Heart right ventricle (tissue), 16 donors: ENCODE data around the gene TSPYL2. TPM values are rescaled to one million over a fixed set of nuclear protein-coding genes. Genes with fewer than 3 reads are reported as not detected.

Experiments
- ATAC-seq, 8 donors: fragments of 200-7000 bp; cut with Tn5 transposase; one replicate each; pipeline ENCODE4 v1.9.1; 2020; ENCODE audit warnings: mild to moderate bottlenecking in 8 of 8, moderate library complexity in 8 of 8, moderate number of reproducible peaks in 1 of 8
- DNase-seq, 2 donors: peaks; one replicate each; pipeline ENCODE4 v3.0.0-alpha.2; 2020
- H3K27ac ChIP-seq, 10 donors: fragments of 200-600 bp; sonication (generic) in 2 of 10; one replicate each; pipeline versions ENCODE4 v1.5.0 to v1.8.0; 2020 to 2022; ENCODE audit warnings: mild to moderate bottlenecking in 3 of 10
- H3K27me3 ChIP-seq, 7 donors: fragments of 200-600 bp; one replicate each; pipeline ENCODE4 v1.8.0; 2021 to 2022; ENCODE audit warnings: mild to moderate bottlenecking in 2 of 7
- H3K36me3 ChIP-seq, 9 donors: fragments of 200-600 bp; sonication (generic) in 1 of 9; one replicate each; pipeline versions ENCODE4 v1.5.0 to v1.8.0; 2020 to 2022; ENCODE audit warnings: mild to moderate bottlenecking in 2 of 9
- H3K4me1 ChIP-seq, 9 donors: fragments of 200-600 bp; sonication (generic) in 1 of 9; one replicate each; pipeline versions ENCODE4 v1.5.0 to v1.8.0; 2020 to 2022; ENCODE audit warnings: mild to moderate bottlenecking in 4 of 9
- H3K4me3 ChIP-seq, 10 donors: fragments of 200-600 bp; sonication (generic) in 2 of 10; one replicate each; pipeline versions ENCODE4 v1.5.0 to v1.8.0; 2020 to 2022; ENCODE audit warnings: mild to moderate bottlenecking in 7 of 10, moderate library complexity in 2 of 10
- H3K9me3 ChIP-seq, 11 donors: fragments of 200-600 bp in 10 of 11; sonication (generic) in 2 of 11; one replicate each; pipeline versions ENCODE4 v1.5.0 to v1.8.0; 2013 to 2022; ENCODE audit warnings: mild to moderate bottlenecking in 2 of 11, control low read depth in 1 of 11, moderate library complexity in 1 of 11
- WGBS, 2 donors: extraction: QIAGEN DNeasy Blood & Tissue Kit; methylation state at CpG; one replicate each; pipeline ENCODE4 v1.1.7; 2013; ENCODE audit warnings: inconsistent platforms in 1 of 2; 5-methylcytosine and 5-hydroxymethylcytosine counted together
- intact Hi-C, 10 donors: fragments of 100-400 bp; cut with DNase I; formaldehyde crosslinking; loops; one replicate each; pipeline versions ENCODE4 v1.11.1 to v1.14.2; 2022
- polyA plus RNA-seq, 2 donors: library from polyadenylated mRNA; stranded (reverse); fragments of 200-250 nt; gene quantifications; one replicate each; pipeline ENCODE4 v1.2.3, GENCODE V29; 2013
- total RNA-seq, 10 donors: library from RNA; stranded (reverse); fragmentation: NEBNext Ultra II Directional in 3 of 10; extraction: Animal tissue kit (Norgen Biotek cat#: 25700) in 3 of 10; gene quantifications; one replicate each; pipeline versions ENCODE4 v1.2.1 to v1.2.4, GENCODE V29; 2021 to 2023
- TF ChIP-seq, protein P1 (sequence below), 9 donors: fragments of 200-600 bp; sonication (generic) in 2 of 9; IDR thresholded peaks; one replicate each; pipeline versions ENCODE4 v1.5.0 to v1.8.0; 2021 to 2022; ENCODE audit warnings: antibody characterized with exemption in 9 of 9, mild to moderate bottlenecking in 5 of 9, moderate library complexity in 1 of 9
- donor health status: Arrhythmogenic right ventricular cardiomyopathy.
- donor health status: ischemic (EF 13 %, LVEDD 7.1; RV severe dilation, severe dysfunction).
- donor health status: healthy with polysubstance abuse.
- donor health status: DM: no; HTN: yes; CAD: no.
- donor health status: DM: no; HTN: no; CAD: no.
- donor health status: ischemic (EF 25% LVEDD 6.9; RV normal size, moderate dysfunction).
- donor health status: ischemic (EF 25% LVEDD 5.7; RV mildly dilated, moderate dysfunction).
- donor health status: healthy.
- donor health status: DM: yes; HTN: yes; CAD: no.
- donor health status: Ischemic cardiomyopathy.
- donor health status: ischemic (EF 35%, LVEDD 5.7; RV mildly dilated, moderate dysfunction).
- donor health status: nonischemic (EF 11% LVEDD 7.7; RV severe dilation, severe dysfunction).
- donor health status: DM: yes; HTN: yes; CAD: no.
- donor health status: PGD.
- donor health status: ischemic (EF 29% LVEDD 5.4; RV normal size, mild dysfunction).
- donor health status: nonischemic (EF 23%, LVEDD 6.1; RV moderate dilation, normal function).

The TSPYL2 gene
- total and polyA plus RNA-seq, 12 donors: 17.2 to 136 (median 26.4) TPM

DNA sequence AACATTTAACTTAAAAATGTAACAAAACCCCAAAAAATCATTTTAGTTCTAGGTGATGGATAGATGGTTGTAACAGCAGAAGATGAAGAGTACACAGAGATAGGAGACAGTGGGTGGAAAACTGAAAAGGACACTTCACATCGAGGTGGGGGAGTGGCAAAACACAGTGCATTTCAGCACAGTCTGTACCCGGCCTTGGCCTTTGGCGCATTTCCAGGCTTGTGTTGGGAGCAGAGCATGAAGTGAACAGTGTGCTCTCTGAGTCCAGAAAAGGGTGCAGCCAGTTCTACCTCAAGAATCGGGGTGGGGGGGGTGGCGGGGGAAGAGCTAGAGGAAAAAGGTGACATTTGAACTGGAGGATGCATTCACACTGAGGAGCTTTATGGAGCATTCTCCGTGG lies 4.3 kb downstream of the TSPYL2 start:
- WGBS, 2 donors: 39 to 47% methylated on average over 6 of the region's 6 CpGs
- Histone ChIP-seq H3K9me3 (no peaks in the 10 kb centered on the region), H3K36me3 (peaks cover 0 to 29% (median 0%) of the 10 kb centered on the region in 9 donors), H3K27me3 (peaks cover 0 to 12% (median 0%) of the 10 kb centered on the region in 7 donors), H3K4me3 (no peak overlapping the region), H3K27ac (peak overlapping the region in 6 of 10 donors; percentile 15 to 83 (median 38)), H3K4me1 (peaks cover 0 to 25% (median 6%) of the 10 kb centered on the region in 9 donors)
- TF ChIP-seq, protein P1, sequence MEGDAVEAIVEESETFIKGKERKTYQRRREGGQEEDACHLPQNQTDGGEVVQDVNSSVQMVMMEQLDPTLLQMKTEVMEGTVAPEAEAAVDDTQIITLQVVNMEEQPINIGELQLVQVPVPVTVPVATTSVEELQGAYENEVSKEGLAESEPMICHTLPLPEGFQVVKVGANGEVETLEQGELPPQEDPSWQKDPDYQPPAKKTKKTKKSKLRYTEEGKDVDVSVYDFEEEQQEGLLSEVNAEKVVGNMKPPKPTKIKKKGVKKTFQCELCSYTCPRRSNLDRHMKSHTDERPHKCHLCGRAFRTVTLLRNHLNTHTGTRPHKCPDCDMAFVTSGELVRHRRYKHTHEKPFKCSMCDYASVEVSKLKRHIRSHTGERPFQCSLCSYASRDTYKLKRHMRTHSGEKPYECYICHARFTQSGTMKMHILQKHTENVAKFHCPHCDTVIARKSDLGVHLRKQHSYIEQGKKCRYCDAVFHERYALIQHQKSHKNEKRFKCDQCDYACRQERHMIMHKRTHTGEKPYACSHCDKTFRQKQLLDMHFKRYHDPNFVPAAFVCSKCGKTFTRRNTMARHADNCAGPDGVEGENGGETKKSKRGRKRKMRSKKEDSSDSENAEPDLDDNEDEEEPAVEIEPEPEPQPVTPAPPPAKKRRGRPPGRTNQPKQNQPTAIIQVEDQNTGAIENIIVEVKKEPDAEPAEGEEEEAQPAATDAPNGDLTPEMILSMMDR (IDR thresholded peaks at IDR 0.05): no peak
- ATAC-seq (peak in 2 of 8 donors; percentile 23 to 30), DNase-seq (peak; percentile 18 to 60)
- intact Hi-C loops: no loop called here

DNA sequence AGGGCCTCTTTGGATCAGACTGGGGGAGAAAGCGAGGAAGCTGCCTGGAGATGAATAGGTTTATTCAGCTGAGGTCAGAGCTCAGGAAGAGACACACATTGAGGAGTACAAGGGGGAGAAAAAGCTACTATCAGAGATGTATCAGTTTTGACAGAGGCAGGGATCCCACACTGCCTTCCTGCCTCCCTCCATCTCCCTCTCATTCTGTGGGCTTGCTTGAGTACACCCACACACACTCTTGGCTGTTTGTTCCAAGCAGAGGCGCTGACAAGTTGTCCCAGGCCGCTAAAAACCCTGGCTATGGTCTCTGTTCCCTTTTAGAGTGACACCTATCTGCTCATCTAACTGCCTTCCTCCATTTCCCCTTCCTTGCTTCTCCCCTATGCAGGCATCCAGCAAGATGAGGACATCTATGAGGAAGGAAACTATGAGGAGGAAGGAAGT lies 5.2 kb downstream of the TSPYL2 start:
- intact Hi-C loops: no loop called here
- peaks cover 0 to 12% (median 0%) of the 10 kb centered on the region in 7 donors for H3K27me3 ChIP-seq
- H3K4me1 ChIP-seq: peaks cover 0 to 25% (median 6%) of the 10 kb centered on the region in 9 donors
- DNase-seq (no peak), ATAC-seq (no peak)
- TF ChIP-seq, protein P1 (IDR thresholded peaks at IDR 0.05): no peak
- WGBS, 2 donors: 47 to 58% methylated on average over 2 to 3 of the region's 3 CpGs
- H3K4me3 ChIP-seq: no peak overlapping the region
- no peaks in the 10 kb centered on the region for H3K9me3 ChIP-seq
- H3K27ac ChIP-seq: peak overlapping the region in 8 of 10 donors; percentile 32 to 87 (median 70)
- peaks cover 0 to 29% (median 0%) of the 10 kb centered on the region in 9 donors for H3K36me3 ChIP-seq

DNA sequence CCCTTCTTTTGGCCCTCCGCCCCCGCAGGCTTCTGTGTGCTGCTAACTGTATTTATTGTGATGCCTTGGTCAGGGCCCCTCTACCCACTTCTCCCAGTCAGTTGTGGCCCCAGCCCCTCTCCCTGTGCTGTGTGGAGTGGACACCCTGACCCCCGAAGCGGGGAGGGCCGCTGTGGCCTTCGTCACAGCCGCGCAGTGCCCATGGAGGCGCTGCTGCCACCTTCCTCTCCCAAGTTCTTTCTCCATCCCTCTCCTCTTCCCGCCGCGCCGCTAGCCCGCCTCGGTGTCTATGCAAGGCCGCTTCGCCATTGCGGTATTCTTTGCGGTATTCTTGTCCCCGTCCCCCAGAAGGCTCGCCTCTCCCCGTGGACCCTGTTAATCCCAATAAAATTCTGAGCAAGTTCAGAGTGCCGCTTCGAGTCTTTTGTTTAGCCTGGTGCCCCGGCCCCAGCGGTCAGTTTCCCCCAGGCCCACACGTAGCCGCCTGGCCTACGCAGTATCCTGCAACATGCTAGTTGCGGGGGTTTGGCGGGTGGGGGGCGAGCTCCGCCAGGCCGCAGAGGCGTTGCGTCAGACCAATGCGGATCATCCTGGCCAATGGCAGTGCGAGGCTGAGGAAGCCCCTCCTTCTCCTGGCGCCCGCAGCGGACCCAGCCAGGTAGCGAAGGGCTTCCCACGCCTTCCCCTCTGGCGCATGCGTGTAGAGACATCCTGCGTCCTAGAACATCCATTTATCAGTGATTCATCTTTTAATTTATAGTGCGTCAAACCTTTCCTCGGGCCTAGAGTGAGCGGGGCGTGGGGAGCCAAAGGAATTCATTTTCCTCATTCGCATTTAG lies 6.2 kb downstream of the TSPYL2 start:
- WGBS, 2 donors: 9 to 30% methylated on average over 40 to 51 of the region's 51 CpGs
- peaks cover 0 to 29% (median 0%) of the 10 kb centered on the region in 9 donors for H3K36me3 ChIP-seq
- H3K27me3 ChIP-seq: peaks cover 0 to 16% (median 0%) of the 10 kb centered on the region in 7 donors
- H3K4me3 ChIP-seq: peak overlapping the region; percentile 10 to 58 (median 42)
- TF ChIP-seq, protein P1 (IDR thresholded peaks at IDR 0.05): no peak
- H3K4me1 ChIP-seq: peaks cover 0 to 23% (median 6%) of the 10 kb centered on the region in 9 donors
- intact Hi-C loops: loop anchor here in 1 of 10 donors (2.0 kb wide), 1 partner anchor 18 kb away; no protein-coding TSS in a partner anchor
- peak overlapping the region; percentile 51 to 88 (median 82) for H3K27ac ChIP-seq
- no peaks in the 10 kb centered on the region for H3K9me3 ChIP-seq
- ATAC-seq (peak; percentile 83 to 94 (median 90)), DNase-seq (peak; percentile 77 to 79)

- TF ChIP-seq, protein P1 (IDR thresholded peaks at IDR 0.05): peak; percentile 36 to 82 (median 73)
- Histone ChIP-seq H3K36me3 (peaks cover 0 to 25% (median 0%) of the 10 kb centered on the region in 9 donors), H3K4me1 (peaks cover 0 to 20% (median 6%) of the 10 kb centered on the region in 9 donors), H3K9me3 (no peaks in the 10 kb centered on the region), H3K27me3 (peaks cover 0 to 16% (median 0%) of the 10 kb centered on the region in 7 donors), H3K4me3 (peak overlapping the region; percentile 10 to 58 (median 42)), H3K27ac (peak overlapping the region; percentile 51 to 88 (median 82))
- ATAC-seq (peak in 2 of 8 donors; percentile 33 to 45), DNase-seq (peak in 1 of 2 donors; percentile 34)
- WGBS, 2 donors: 9 to 10% methylated on average over 11 of the region's 11 CpGs
- intact Hi-C loops: loop anchor here in 2 of 10 donors (1.0 to 2.0 kb wide), 2 partner anchors 18 to 19 kb away; no protein-coding TSS in a partner anchor
Observed at GRCh38 chrX:53089224-53089842, 7.2 kb downstream of the TSPYL2 start.
